AG10803 (cell line): ENCODE measurements around the gene ANKRD2.

ENCODE experiments used
- DNase-seq: peaks from one replicate; pipeline ENCODE4 v3.0.0; 2010; ENCODE audit warnings: low read depth
- H3K4me3 ChIP-seq: 2 replicates; pipeline ENCODE4 v1.5.1; 2011; ENCODE audit warnings: mild to moderate bottlenecking, low read length, control low read depth
- TF ChIP-seq, protein P1 (sequence below): conservative IDR thresholded peaks from 2 replicates; pipeline ENCODE4 v1.5.1; 2011; ENCODE audit warnings: mild to moderate bottlenecking, low read length, control low read depth, inconsistent platforms

The ANKRD2 gene

DNA sequence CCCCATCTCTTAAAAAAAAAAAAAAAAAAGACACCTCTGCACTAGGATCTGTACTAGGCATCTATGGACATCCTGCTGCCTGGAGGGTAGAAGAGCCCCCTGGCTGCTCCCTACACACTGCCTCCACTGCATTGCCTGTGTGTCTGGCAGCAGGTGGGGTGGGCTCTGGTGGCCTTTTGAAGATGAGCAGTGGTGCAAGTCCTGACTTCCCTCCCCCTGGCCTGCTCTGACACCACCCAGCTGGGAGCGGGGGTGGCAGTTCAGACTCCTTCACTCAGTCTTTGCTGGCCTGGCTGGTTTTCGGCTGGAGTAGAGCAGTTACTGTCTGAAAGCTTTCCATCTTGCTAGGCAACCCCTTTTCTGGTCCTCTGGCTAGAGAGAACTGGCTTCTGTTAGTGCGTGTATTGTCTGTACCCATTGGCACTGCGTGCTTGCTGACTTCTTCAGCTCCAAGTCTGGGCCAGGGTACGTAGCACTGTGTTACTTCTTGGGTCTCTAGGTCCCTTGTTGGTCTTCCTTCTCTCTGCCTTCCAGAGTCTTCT, 34.6 kb downstream of the ANKRD2 start:
- DNase-seq, result no peak
- TF ChIP-seq, protein P1, sequence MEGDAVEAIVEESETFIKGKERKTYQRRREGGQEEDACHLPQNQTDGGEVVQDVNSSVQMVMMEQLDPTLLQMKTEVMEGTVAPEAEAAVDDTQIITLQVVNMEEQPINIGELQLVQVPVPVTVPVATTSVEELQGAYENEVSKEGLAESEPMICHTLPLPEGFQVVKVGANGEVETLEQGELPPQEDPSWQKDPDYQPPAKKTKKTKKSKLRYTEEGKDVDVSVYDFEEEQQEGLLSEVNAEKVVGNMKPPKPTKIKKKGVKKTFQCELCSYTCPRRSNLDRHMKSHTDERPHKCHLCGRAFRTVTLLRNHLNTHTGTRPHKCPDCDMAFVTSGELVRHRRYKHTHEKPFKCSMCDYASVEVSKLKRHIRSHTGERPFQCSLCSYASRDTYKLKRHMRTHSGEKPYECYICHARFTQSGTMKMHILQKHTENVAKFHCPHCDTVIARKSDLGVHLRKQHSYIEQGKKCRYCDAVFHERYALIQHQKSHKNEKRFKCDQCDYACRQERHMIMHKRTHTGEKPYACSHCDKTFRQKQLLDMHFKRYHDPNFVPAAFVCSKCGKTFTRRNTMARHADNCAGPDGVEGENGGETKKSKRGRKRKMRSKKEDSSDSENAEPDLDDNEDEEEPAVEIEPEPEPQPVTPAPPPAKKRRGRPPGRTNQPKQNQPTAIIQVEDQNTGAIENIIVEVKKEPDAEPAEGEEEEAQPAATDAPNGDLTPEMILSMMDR, result no peak
- no peak overlapping the region for H3K4me3 ChIP-seq

DNA sequence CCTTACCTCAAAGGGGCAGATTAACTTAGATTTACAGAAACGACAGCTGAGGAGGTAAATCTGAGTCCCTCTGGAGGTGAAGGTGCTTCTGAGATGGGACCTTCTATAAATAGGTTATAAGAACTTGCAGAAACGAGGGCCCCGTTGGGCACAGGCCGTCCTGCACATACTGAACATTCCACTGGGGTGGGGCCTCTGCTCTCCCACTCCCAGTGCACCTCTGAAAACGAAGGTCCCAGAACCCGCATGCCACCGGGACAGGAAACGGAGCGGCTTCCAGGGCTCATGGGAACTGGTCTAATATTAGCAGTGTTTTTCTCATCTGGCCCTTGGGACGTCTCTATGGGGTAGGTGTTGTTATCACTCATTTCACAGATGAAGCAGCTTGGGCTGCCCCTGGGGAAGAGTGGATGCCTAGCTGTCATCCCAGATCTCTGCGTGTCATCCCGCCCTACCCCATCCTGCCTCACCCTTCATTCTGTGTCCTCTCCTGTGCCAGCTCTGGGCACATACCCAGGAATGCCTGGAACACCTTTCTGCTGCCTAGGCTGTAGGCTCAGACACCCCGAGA, 36.5 kb downstream of the ANKRD2 start:
- no peak overlapping the region for H3K4me3 ChIP-seq
- TF ChIP-seq, protein P1, result no peak
- no peak for DNase-seq

DNA sequence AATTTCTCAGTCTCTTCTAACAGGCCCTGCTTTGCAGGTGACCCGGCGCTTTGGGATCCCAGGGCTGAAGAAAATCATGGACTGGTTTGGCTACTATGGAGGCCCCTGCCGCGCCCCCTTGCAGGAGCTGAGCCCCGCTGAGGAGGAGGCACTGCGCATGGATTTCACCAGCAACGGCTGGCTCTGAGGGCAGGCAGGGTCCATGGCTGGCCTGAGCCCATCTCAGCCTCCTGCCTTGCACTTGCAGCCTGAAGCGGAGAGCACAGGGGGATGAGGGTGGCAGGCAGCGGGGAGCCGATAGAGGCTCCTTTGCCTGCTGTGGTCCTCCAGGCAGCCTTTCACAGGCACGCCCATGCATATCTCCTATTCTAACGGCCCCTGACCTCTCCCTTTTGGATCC, 38.9 kb downstream of the ANKRD2 start:
- TF ChIP-seq, protein P1, result no peak
- H3K4me3 ChIP-seq, result no peak overlapping the region
- no peak for DNase-seq

DNA sequence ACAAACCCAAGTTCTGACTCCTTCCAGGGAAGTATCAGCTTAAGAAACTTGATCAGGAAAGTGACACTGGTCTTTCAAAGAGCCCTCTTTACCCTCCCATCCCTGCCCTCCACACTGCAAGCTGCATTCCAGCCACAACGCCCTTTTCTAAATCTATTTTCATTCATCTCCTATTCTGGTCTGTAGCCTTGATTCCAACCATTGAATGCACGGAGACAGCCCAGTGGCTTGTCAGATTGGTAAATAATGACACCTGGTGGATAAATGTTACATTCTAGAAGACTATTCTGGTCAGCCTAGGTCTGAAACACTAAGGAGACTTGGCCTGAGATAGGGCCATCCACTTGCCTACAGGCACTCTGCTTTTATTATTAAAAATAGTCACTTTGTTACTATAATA, 39.8 kb downstream of the ANKRD2 start:
- TF ChIP-seq, protein P1, result peak; percentile 56
- peak; percentile 55 for DNase-seq
- H3K4me3 ChIP-seq, result no peak overlapping the region

DNA sequence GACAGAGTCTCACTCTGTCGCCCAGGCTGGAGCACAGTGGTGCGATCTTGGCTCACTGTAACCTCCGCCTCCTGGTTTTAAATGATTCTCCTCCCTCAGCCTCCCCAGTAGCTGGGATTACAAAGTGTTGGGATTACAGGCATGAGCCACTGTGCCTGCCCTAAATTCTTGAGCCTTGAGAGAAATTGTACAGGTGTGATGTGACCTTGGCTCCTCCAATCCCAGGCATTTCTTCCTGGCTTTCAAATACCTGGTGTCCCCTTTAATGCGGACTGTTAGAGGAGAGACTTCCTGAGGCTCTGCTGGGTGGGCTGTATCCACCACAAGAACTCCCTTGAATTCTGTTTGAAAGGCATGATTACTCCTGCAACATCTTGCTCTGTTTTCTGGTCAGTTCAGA, 45.7 kb downstream of the ANKRD2 start:
- no peak for DNase-seq
- TF ChIP-seq, protein P1, result no peak
- no peak overlapping the region for H3K4me3 ChIP-seq

DNA sequence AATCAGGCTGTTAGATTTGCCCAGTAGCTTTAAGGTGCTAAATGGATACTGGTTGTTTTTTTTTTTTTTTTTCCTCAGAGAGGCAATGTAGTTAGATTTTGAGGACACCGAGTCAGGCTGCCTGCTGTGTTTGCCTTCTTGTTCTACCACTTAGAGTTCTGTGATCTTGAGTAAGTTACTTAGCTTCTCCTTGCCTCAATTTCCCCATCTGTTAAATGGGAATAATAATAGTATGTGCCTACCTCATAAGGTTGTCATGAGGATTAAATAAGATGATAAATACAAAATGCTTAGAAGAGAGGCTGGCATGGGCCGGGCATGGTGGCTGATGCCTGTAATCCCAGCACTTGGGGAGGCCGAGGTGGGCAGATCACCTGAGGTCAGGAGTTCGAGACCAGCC, 46.2 kb downstream of the ANKRD2 start:
- TF ChIP-seq, protein P1, result no peak
- DNase-seq, result no peak
- no peak overlapping the region for H3K4me3 ChIP-seq

DNA sequence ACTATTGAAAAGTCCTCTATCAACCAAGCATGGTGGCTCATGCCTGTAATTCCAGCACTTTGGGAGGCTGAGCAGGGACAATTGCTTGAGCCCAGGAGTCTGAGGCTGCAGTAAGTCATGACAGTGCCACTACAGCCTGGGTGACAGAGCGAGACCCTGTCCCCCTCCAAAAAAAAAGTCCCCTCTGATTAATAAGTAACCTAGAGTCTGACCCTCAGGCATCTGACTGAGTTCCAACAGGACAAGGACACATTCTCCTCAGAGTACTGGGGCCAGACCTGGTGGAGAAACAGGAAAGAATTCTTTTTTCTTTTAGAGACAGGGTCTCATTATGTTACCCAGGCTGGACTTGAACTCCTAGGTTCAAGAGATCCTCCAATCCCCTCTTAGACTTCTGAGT, 50.7 kb downstream of the ANKRD2 start:
- no peak for DNase-seq
- TF ChIP-seq, protein P1, result no peak
- H3K4me3 ChIP-seq, result no peak overlapping the region
